ENCODE measurements around the gene LACTBL1.

The LACTBL1 gene

DNA sequence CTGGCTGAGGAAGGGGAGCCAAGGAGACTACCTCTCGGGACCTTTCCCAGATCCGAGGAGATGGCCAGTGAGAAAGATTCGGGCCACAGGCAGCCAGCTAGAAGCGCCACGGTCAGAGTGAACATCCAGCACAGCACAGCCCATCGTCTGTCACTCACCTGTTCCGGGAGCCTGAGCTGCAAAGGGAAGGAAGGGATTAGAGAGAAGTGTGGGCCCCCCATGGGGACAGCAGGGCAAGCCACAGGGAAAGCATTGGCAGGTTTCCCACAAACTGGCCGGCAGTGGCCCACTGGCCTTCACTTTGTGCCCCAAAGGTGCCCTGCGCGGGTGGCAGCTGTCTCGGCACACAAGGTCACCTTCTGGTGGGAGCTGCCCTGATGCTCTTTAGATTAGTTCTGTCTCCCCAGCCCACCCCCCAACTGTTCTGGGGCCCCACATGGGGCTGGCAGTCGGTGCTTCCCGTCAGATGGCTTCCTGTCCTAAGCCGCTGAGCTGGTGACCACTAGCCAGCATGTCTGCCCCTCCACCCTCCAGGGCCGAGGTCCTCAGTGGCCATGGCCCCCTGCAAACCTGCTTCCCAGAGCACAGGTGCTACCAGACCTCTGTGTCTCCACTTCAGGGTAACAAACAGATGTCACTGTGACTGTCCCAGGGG, 56.7 kb downstream of the LACTBL1 start:
- no peak for ATAC-seq
- TF ChIP-seq OSR1 (CRISPR knock-in tag; IDR thresholded peaks at IDR 0.05), result no peak
- TF ChIP-seq, protein P1, sequence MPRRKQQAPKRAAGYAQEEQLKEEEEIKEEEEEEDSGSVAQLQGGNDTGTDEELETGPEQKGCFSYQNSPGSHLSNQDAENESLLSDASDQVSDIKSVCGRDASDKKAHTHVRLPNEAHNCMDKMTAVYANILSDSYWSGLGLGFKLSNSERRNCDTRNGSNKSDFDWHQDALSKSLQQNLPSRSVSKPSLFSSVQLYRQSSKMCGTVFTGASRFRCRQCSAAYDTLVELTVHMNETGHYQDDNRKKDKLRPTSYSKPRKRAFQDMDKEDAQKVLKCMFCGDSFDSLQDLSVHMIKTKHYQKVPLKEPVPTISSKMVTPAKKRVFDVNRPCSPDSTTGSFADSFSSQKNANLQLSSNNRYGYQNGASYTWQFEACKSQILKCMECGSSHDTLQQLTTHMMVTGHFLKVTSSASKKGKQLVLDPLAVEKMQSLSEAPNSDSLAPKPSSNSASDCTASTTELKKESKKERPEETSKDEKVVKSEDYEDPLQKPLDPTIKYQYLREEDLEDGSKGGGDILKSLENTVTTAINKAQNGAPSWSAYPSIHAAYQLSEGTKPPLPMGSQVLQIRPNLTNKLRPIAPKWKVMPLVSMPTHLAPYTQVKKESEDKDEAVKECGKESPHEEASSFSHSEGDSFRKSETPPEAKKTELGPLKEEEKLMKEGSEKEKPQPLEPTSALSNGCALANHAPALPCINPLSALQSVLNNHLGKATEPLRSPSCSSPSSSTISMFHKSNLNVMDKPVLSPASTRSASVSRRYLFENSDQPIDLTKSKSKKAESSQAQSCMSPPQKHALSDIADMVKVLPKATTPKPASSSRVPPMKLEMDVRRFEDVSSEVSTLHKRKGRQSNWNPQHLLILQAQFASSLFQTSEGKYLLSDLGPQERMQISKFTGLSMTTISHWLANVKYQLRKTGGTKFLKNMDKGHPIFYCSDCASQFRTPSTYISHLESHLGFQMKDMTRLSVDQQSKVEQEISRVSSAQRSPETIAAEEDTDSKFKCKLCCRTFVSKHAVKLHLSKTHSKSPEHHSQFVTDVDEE (CRISPR knock-in tag; IDR thresholded peaks at IDR 0.05), result no peak
- no peak for TF ChIP-seq ESRRG (CRISPR knock-in tag; IDR thresholded peaks at IDR 0.05)
- TF ChIP-seq PPARA (CRISPR knock-in tag; IDR thresholded peaks at IDR 0.05; ENCODE audit: borderline replicate concordance), result no peak
- TF ChIP-seq ZFP30 (CRISPR knock-in tag; IDR thresholded peaks at IDR 0.05), result no peak
- no peak for TF ChIP-seq TCF4 (CRISPR knock-in tag; IDR thresholded peaks at IDR 0.05; ENCODE audit: borderline replicate concordance)

DNA sequence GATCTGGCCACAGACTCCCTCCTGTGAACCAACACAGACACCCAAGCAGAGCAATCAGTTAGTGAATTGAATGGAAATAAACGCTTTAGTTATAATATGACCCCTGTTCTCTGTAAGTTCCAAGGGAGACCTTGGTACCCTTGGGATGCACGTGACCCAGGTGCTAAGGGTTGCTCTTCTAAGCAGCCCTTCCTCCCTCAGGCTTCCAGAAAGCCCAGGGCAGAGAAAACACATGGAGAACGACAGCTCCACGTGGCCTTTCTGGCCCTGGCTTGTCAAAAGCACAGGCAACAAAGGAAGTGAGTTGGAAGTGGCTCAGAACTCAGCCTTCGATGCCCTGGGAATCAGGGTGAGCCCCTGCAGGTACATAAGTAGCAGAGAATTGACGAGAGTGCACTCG, 57.4 kb downstream of the LACTBL1 start:
- TF ChIP-seq ZNF565 (CRISPR knock-in tag; conservative IDR thresholded peaks at IDR 0.05; ENCODE audit: low read depth) (no peak), ZFP3 (CRISPR knock-in tag; IDR thresholded peaks at IDR 0.05) (no peak), ARNTL (CRISPR knock-in tag; IDR thresholded peaks at IDR 0.05; ENCODE audit: borderline replicate concordance, low read depth) (no peak), ZNF70 (CRISPR knock-in tag; IDR thresholded peaks at IDR 0.05) (no peak), PPARA (CRISPR knock-in tag; IDR thresholded peaks at IDR 0.05; ENCODE audit: borderline replicate concordance) (no peak), SNAI2 (CRISPR knock-in tag; IDR thresholded peaks at IDR 0.05) (no peak), ZC3H10 (CRISPR knock-in tag; IDR thresholded peaks at IDR 0.05) (no peak), OSR1 (CRISPR knock-in tag; IDR thresholded peaks at IDR 0.05) (no peak), TOX (CRISPR knock-in tag; IDR thresholded peaks at IDR 0.05; ENCODE audit: borderline replicate concordance) (no peak), BACH2 (CRISPR knock-in tag; IDR thresholded peaks at IDR 0.05; ENCODE audit: borderline replicate concordance) (no peak)
- TF ChIP-seq, protein P2, sequence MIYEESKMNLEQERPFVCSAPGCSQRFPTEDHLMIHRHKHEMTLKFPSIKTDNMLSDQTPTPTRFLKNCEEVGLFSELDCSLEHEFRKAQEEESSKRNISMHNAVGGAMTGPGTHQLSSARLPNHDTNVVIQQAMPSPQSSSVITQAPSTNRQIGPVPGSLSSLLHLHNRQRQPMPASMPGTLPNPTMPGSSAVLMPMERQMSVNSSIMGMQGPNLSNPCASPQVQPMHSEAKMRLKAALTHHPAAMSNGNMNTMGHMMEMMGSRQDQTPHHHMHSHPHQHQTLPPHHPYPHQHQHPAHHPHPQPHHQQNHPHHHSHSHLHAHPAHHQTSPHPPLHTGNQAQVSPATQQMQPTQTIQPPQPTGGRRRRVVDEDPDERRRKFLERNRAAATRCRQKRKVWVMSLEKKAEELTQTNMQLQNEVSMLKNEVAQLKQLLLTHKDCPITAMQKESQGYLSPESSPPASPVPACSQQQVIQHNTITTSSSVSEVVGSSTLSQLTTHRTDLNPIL (CRISPR knock-in tag; IDR thresholded peaks at IDR 0.05; ENCODE audit: low read depth), result no peak
- ATAC-seq, result no peak

DNA sequence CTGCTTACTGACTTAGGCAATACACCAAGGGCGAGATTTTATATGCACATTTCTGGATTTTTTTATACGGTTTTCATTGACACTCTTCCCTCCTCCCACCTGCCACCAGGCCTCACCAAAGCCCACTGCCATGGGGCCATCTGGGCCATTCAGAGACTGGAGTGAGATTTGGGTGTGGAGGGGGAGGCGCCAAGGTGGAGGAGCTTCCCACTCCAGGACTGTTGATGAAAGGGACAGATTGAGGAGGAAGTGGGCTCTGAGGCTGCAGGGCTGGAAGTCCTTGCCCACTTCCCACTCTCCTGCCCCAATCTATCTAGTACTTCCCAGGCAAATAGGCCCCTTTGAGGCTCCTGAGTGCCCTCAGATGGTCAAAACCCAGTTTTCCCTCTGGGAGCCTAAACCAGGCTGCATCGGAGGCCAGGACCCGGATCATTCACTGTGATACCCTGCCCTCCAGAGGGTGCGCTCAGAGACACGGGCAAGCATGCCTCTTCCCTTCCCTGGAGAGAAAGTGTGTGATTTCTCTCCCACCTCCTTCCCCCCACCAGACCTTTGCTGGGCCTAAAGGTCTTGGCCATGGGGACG, 57.9 kb downstream of the LACTBL1 start:
- ATAC-seq, result no peak
- no peak for TF ChIP-seq ZNF565 (CRISPR knock-in tag; conservative IDR thresholded peaks at IDR 0.05; ENCODE audit: low read depth)
- TF ChIP-seq ZC3H10 (CRISPR knock-in tag; IDR thresholded peaks at IDR 0.05), result no peak
- TF ChIP-seq ZNF8 (CRISPR knock-in tag; IDR thresholded peaks at IDR 0.05), result no peak
- TF ChIP-seq, protein P3, sequence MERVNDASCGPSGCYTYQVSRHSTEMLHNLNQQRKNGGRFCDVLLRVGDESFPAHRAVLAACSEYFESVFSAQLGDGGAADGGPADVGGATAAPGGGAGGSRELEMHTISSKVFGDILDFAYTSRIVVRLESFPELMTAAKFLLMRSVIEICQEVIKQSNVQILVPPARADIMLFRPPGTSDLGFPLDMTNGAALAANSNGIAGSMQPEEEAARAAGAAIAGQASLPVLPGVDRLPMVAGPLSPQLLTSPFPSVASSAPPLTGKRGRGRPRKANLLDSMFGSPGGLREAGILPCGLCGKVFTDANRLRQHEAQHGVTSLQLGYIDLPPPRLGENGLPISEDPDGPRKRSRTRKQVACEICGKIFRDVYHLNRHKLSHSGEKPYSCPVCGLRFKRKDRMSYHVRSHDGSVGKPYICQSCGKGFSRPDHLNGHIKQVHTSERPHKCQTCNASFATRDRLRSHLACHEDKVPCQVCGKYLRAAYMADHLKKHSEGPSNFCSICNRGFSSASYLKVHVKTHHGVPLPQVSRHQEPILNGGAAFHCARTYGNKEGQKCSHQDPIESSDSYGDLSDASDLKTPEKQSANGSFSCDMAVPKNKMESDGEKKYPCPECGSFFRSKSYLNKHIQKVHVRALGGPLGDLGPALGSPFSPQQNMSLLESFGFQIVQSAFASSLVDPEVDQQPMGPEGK (CRISPR knock-in tag; IDR thresholded peaks at IDR 0.05; ENCODE audit: borderline replicate concordance), result no peak
- TF ChIP-seq OSR1 (CRISPR knock-in tag; IDR thresholded peaks at IDR 0.05), result no peak
- no peak for TF ChIP-seq GLIS3 (CRISPR knock-in tag; IDR thresholded peaks at IDR 0.05)
- TF ChIP-seq, protein P4, sequence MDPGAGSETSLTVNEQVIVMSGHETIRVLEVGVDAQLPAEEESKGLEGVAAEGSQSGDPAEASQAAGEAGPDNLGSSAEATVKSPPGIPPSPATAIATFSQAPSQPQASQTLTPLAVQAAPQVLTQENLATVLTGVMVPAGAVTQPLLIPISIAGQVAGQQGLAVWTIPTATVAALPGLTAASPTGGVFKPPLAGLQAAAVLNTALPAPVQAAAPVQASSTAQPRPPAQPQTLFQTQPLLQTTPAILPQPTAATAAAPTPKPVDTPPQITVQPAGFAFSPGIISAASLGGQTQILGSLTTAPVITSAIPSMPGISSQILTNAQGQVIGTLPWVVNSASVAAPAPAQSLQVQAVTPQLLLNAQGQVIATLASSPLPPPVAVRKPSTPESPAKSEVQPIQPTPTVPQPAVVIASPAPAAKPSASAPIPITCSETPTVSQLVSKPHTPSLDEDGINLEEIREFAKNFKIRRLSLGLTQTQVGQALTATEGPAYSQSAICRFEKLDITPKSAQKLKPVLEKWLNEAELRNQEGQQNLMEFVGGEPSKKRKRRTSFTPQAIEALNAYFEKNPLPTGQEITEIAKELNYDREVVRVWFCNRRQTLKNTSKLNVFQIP (CRISPR knock-in tag; IDR thresholded peaks at IDR 0.05; ENCODE audit: borderline replicate concordance, low read depth), result no peak
- no peak for TF ChIP-seq TCF4 (CRISPR knock-in tag; IDR thresholded peaks at IDR 0.05; ENCODE audit: borderline replicate concordance)
- TF ChIP-seq BACH2 (CRISPR knock-in tag; IDR thresholded peaks at IDR 0.05; ENCODE audit: borderline replicate concordance), result no peak
- no peak for TF ChIP-seq RARB (CRISPR knock-in tag; IDR thresholded peaks at IDR 0.05)
- TF ChIP-seq ZFP3 (CRISPR knock-in tag; IDR thresholded peaks at IDR 0.05), result no peak
- TF ChIP-seq, protein P5, sequence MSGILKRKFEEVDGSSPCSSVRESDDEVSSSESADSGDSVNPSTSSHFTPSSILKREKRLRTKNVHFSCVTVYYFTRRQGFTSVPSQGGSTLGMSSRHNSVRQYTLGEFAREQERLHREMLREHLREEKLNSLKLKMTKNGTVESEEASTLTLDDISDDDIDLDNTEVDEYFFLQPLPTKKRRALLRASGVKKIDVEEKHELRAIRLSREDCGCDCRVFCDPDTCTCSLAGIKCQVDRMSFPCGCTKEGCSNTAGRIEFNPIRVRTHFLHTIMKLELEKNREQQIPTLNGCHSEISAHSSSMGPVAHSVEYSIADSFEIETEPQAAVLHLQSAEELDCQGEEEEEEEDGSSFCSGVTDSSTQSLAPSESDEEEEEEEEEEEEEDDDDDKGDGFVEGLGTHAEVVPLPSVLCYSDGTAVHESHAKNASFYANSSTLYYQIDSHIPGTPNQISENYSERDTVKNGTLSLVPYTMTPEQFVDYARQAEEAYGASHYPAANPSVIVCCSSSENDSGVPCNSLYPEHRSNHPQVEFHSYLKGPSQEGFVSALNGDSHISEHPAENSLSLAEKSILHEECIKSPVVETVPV (CRISPR knock-in tag; IDR thresholded peaks at IDR 0.05), result no peak

Data from SK-N-SH treated with all-trans-retinoic acid at 6 μM for 48 hours (cell line).